GM19328 (cell line): ENCODE measurements around the gene ACER2.
"Not testable (repeated sequence)": the region's sequence is repeated elsewhere in the genome, so short reads cannot be mapped to it uniquely, and the experiment has no call there.

Experiments
- ATAC-seq: cut with Tn5 transposase; IDR thresholded peaks from one replicate; pipeline ENCODE4 v1.9.1; 2021; ENCODE audit warnings: mild to moderate bottlenecking, moderate library complexity; ENCODE audit not compliant: unreplicated experiment

Gene ACER2

GRCh38 chr9:19408316-19408692 is 505 bp upstream of the ACER2 start:
- no peak for ATAC-seq

GRCh38 chr9:19409401-19410194 is 789 bp downstream of the ACER2 start:
- ATAC-seq: peak; percentile 4

GRCh38 chr9:19410195-19410503 is 1.3 kb downstream of the ACER2 start:
- ATAC-seq: no peak

- no peak for ATAC-seq
Observed at GRCh38 chr9:19410594-19410993, 1.8 kb downstream of the ACER2 start.

- no peak for ATAC-seq
Observed at GRCh38 chr9:19411316-19411715, 2.5 kb downstream of the ACER2 start.

GRCh38 chr9:19413456-19413855 is 4.6 kb downstream of the ACER2 start:
- ATAC-seq: not testable (repeated sequence)

- no peak for ATAC-seq
Observed at GRCh38 chr9:19416143-19416542, 7.3 kb downstream of the ACER2 start.

GRCh38 chr9:19420877-19421276 is 12.1 kb downstream of the ACER2 start:
- ATAC-seq: no peak

- no peak for ATAC-seq
Observed at GRCh38 chr9:19423163-19423562, 14.4 kb downstream of the ACER2 start.

GRCh38 chr9:19424176-19424779 is 15.5 kb downstream of the ACER2 start:
- ATAC-seq: no peak

GRCh38 chr9:19429595-19429994 is 20.8 kb downstream of the ACER2 start:
- ATAC-seq: no peak

GRCh38 chr9:19430201-19430760 is 21.5 kb downstream of the ACER2 start:
- no peak for ATAC-seq

GRCh38 chr9:19431361-19432171 is 22.8 kb downstream of the ACER2 start:
- no peak for ATAC-seq

GRCh38 chr9:19432473-19432872 is 23.7 kb downstream of the ACER2 start:
- ATAC-seq: no peak

GRCh38 chr9:19433729-19434128 is 24.9 kb downstream of the ACER2 start:
- ATAC-seq: not testable (repeated sequence)

GRCh38 chr9:19440376-19440775 is 31.6 kb downstream of the ACER2 start:
- ATAC-seq: no peak

- ATAC-seq: no peak
Observed at GRCh38 chr9:19440823-19441580, 32.2 kb downstream of the ACER2 start.

- peak; percentile 83 for ATAC-seq
Observed at GRCh38 chr9:19441730-19442129, 32.9 kb downstream of the ACER2 start.

- no peak for ATAC-seq
Observed at GRCh38 chr9:19442240-19442639, 33.4 kb downstream of the ACER2 start.

GRCh38 chr9:19445452-19445851 is 36.6 kb downstream of the ACER2 start:
- no peak for ATAC-seq

GRCh38 chr9:19446361-19446861 is 37.6 kb downstream of the ACER2 start:
- no peak for ATAC-seq
